Body of pancreas (tissue), 4 donors: ENCODE results near the gene HOXA13.

Source experiments
- POLR2A ChIP-seq, 3 donors: fragments of 450-650 bp; IDR thresholded peaks; one replicate each; pipeline ENCODE4 v1.6.1; 2016; ENCODE audit warnings: antibody characterized with exemption in 3 of 3, mild to moderate bottlenecking in 2 of 3
- TF ChIP-seq, protein P1 (sequence below), 7 experiments: fragments of 450-650 bp in 4 of 7; fragments of 200-600 bp in 3 of 7; sonication (generic) in 3 of 7; IDR thresholded peaks; one replicate each; pipeline ENCODE4 v1.5.1; 2016 to 2019; ENCODE audit warnings: antibody characterized with exemption in 7 of 7

DNA sequence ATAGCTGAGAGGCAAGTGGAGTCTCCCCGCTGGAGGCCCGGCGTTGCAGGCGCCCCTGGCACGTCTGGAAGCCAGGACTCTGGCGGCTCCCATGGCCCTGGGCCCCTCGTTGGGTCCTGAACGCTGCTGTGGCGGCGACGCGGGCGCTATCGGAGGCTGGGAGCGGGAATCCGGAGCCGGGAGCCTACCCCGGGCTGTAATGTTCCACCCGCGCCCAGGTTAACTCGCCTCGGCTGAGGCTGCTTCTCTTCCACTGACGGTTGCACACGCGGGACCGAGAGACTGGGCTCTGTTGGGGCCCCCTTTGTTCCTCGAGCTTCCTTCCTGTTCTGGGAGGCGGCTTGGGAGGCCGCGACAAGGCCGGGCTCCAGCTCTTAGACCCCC, 55.1 kb downstream of the HOXA13 start:
- TF ChIP-seq, protein P1, sequence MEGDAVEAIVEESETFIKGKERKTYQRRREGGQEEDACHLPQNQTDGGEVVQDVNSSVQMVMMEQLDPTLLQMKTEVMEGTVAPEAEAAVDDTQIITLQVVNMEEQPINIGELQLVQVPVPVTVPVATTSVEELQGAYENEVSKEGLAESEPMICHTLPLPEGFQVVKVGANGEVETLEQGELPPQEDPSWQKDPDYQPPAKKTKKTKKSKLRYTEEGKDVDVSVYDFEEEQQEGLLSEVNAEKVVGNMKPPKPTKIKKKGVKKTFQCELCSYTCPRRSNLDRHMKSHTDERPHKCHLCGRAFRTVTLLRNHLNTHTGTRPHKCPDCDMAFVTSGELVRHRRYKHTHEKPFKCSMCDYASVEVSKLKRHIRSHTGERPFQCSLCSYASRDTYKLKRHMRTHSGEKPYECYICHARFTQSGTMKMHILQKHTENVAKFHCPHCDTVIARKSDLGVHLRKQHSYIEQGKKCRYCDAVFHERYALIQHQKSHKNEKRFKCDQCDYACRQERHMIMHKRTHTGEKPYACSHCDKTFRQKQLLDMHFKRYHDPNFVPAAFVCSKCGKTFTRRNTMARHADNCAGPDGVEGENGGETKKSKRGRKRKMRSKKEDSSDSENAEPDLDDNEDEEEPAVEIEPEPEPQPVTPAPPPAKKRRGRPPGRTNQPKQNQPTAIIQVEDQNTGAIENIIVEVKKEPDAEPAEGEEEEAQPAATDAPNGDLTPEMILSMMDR (IDR thresholded peaks at IDR 0.05): no peak
- TF ChIP-seq POLR2A (IDR thresholded peaks at IDR 0.05): no peak
